ENCODE data around the gene RNU5D-1.
A peak's percentile ranks its signal among the peaks of the same experiment; 100 is the strongest.

The RNU5D-1 gene

GRCh38 chr1:44733365-44733764 lies 2.4 kb upstream of the RNU5D-1 start:
- DNase-seq (ENCODE audit: low read depth): no peak

DNA sequence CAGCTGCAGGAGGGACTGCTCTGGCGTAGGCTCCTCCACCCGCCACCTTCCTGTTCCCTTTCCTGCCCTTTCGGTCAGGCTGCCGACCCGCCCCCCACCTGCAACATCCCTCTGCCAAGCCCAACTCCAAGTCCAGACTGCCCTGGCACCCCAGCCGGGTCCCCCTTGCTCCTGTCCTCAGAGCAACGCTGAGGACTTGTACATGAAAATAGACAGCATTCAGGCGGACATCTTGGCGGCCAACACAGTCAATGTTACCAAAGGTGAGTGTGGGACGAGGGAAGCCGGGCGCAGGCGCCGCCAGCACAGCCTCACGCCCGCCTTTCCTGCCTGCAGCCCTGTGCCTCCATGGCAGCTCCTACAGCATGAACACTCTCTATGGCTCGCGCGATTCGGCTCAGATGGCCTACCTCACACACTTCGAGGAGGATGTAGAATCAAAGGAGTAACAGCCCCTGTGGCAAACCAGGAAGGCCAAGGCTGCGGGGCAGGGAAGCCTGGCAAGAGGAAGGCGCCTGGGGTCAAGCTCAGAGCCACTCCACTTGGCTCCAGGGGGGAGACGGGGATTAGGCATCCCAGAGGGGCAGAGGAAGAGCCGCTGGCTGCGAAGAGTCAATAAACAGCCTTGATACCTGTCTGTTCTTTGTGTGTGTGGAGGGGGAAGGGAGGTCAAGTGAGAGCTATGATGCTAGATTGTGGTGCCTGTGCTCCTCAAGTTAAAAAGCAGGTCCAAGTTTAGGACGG lies 5.8 kb downstream of the RNU5D-1 start:
- no peak for DNase-seq (ENCODE audit: low read depth)

GRCh38 chr1:44724296-44724954 lies 6.5 kb downstream of the RNU5D-1 start:
- no peak for DNase-seq (ENCODE audit: low read depth)

- no peak for DNase-seq (ENCODE audit: low read depth)
Observed at GRCh38 chr1:44723496-44724295, 7.3 kb downstream of the RNU5D-1 start.

- DNase-seq (ENCODE audit: low read depth): no peak
Observed at GRCh38 chr1:44723064-44723463, 7.9 kb downstream of the RNU5D-1 start.

- DNase-seq (ENCODE audit: low read depth): peak; percentile 49
Observed at GRCh38 chr1:44721485-44722361, 9.2 kb downstream of the RNU5D-1 start.

DNA sequence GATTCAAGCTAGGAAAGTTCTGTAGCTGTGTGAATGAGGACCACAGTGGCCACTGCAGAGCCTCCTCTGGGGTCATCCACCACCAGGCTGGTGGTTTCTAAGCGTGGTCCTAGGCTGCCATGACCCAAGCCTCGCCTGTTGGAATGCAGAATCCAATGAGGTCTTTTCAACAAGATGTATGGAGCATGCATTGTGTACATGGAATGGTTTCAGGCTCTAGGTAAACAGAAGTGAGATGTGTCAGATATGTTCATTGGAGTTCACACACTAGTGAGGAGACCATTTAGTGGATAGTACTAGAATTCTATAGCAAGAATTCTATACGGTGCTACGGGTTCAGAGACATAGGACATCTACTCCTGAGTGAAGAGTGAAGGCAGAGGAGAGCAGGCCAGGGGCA lies 10.7 kb downstream of the RNU5D-1 start:
- DNase-seq (ENCODE audit: low read depth): no peak

- no peak for DNase-seq (ENCODE audit: low read depth)
Observed at GRCh38 chr1:44719318-44719717, 11.7 kb downstream of the RNU5D-1 start.

DNA sequence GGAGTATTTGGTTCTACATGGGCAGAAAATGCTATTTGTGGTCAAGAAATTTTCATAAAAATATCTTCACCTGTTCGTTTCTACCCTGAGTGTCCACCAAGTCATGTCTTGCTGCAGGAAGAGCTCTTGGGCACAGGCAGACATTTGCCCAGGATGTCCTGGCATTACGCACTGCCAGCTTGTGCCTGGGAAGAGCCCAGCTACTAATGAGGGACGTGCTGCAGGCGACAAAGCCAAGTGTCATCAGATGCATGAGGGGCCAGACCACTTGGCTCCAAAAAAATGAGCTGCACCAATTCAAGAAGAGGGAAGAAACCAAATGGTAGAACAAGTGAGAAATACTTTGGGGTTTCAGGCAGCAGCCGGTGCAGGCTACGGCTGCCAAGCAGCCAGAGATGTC lies 12.9 kb downstream of the RNU5D-1 start:
- no peak for DNase-seq (ENCODE audit: low read depth)

- DNase-seq (ENCODE audit: low read depth): no peak
Observed at GRCh38 chr1:44717653-44718052, 13.3 kb downstream of the RNU5D-1 start.

- no peak for DNase-seq (ENCODE audit: low read depth)
Observed at GRCh38 chr1:44717156-44717555, 13.8 kb downstream of the RNU5D-1 start.

DNA sequence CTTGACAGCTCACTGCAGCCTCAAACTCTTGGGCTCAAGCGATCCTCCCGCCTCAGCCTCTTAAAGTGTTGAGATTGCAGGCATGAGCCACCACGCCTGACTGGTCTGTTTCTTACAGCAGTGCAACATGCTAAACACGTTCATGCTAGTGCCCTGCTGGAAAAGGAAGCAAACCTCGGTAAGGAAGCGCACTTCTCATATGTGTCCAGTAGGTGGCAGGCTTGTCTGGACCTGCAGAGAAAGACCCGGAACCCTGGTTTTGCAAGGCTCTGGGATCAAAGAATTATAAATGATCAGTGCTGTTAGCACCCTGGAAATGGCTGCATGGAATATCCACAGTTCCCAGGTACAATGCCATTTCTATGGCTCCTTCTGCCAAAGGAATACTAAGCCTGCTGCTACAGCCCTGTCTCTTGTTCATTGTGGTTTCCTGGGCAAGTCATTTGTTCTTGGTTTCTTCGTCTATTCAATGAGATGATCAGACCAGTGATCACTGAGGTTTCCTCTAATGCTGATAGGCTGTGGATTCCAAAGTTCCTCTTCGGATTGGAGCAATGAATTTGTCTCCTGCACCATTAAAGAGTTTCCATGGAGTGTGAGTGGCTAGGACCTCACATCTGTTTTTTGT lies 15.9 kb downstream of the RNU5D-1 start:
- DNase-seq (ENCODE audit: low read depth): no peak

DNA sequence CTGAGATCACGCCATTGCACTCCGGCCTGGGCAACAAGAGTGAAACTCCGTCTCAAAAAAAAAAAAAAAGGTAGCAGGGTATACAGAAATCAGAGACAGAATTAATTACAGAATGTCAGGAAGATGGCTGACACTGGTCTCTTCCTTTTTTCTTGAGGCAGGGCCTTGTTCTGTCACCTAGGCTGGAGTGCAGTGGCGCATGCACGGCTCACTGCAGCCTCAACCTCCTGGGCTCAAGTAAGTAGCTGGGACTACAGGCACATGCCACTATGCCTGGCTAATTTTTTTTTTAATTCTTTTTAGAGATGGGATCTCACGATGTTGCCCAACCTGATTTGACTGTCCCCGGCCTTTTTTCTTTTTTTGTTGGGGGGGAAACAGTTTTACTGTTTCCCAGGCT lies 16.4 kb downstream of the RNU5D-1 start:
- no peak for DNase-seq (ENCODE audit: low read depth)

GRCh38 chr1:44713321-44713781 lies 17.6 kb downstream of the RNU5D-1 start:
- DNase-seq (ENCODE audit: low read depth): no peak

DNA sequence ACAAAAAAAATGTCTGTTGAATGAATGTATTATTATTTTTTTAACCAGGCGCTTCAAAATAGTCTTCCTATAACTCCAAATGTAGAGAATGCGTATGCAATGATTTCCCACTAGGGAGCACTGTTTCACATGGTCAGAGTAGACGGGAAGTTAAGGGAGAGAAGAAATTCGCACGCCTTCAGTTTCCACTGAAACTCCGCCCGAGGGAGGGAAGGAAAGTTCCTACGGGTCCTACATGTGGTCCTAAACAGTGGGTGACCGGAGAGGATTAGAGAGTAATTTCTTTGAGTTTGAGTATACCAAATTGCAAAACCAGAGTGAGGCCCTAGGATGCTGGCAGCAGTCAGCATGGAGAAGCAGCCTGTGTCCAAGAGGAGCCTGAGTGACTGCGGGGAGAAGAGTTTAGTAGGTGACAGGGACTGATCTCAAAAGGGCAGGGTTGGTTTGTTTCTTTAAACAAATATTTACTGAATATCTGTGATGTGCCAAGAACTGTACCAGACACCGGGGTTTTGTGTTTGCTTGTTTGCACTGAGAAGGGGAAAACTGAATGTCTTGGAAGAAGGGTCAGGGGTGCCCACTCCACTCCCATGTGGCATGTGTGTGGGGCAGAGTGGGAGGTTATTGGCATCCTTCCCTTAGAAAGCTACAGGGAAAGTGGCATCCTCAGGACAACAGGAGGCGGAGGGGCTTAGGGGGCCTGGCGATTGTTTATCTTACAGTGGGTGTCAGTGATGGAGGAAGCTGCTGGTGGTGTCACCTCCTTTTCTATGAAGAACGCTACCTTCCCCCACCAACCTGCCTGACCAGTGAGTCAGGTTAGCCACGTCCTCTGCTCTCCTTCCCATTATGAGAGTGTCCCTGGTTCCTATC lies 22.8 kb downstream of the RNU5D-1 start:
- no peak for DNase-seq (ENCODE audit: low read depth)

DNA sequence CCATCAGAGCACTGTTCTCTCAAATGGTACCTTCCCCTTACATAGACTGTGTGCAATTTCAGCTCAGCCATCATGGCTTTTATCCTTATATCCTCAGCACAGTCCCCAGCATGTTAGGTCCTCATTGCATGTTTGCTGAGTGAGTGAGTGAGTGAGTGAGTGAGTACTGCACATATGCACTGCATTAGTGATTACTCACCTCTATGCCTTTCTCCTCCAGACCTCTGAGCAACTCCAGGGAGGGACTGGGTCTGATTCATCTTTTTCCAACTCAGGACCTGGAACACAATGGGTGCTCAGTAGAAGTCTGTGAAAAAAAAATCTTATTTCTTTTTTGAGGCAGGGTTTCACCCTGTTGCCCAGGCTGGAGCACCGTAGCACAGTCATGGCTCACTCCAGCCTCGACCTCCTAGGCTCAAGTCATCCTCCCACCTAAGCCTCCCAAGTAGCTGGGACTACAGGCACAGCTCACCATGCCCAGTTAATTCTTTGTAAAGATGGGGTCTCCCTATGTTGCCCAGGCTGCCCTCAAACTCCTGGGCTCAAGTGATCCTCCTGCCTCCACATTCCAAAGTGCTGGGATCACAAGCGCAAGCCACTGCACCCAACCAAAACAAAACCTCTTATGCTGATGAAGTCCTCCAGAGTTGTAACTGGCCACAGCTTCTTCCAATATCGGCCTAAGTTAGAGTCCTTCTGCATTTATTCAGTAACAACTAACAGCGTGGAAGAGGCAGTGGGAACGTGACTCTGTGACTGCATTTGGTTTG lies 23.7 kb downstream of the RNU5D-1 start:
- DNase-seq (ENCODE audit: low read depth): no peak

- no peak for DNase-seq (ENCODE audit: low read depth)
Observed at GRCh38 chr1:44705938-44706337, 25.0 kb downstream of the RNU5D-1 start.

- DNase-seq (ENCODE audit: low read depth): no peak
Observed at GRCh38 chr1:44705470-44705869, 25.5 kb downstream of the RNU5D-1 start.

DNA sequence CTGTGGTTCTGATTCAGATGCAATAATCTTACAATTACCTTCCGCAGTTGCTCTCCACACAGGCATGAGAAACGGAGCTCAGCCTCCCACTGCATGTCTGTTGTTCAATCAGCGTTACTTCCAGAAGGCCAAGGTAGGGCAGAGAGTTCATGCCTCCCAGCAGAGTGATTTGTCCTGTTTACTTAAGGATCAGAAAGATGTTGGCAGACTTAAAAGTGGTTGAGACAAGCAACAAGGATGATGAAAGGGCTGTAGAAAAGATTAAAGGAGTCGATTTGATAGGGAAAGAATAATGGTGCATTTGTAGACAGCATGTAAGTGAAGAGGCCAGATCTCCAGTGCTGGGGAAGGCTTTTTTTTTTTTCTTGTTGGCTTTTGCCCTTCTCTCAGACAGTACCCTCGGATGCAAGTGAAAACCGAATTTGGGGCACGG lies 29.8 kb downstream of the RNU5D-1 start:
- no peak for DNase-seq (ENCODE audit: low read depth)

DNA sequence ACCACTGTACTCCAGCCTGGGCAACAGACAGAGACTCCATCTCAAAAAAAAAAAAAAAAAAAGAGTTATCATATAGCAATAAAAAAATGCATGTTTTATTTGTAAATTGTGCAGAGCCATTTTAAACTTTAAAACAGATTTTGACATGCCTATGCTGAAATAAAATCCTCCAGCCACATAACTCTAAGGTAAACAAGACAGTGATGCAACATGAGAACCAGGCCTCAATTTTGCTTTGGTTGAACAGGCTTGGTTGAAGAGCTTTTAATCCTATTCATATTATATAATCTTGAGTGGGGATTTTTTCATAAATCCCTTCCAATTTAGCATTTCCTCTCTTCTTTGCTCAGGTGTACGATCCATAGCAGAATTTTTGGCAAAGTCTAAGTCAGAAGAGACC lies 30.4 kb downstream of the RNU5D-1 start:
- no peak for DNase-seq (ENCODE audit: low read depth)

Measured in stimulated activated CD8-positive, alpha-beta memory T cell treated with anti-CD3 and anti-CD28 coated beads, Interleukin-4, amount 100 ng/mL, for 24 hours (primary cell).